T47D (cell line): ENCODE results near the gene TRAPPC6A.

ENCODE experiments used
- DNase-seq, 2 experiments: peaks; one replicate each; pipeline versions ENCODE4 v3.0.0 to v3.0.0-alpha.2; 2011 to 2012; ENCODE audit warnings: low read depth in 1 of 2, low spot score in 1 of 2
- JUND ChIP-seq: IDR thresholded peaks from 2 replicates; pipeline ENCODE4 v1.6.1; 2012; ENCODE audit warnings: low read depth
- in situ Hi-C: cut with HindIII; loops from 2 replicates; pipeline ENCODE4 v1.10.0; 2016; ENCODE audit warnings: low sequenced_read_pairs, low pct_unique_long_range_greater_than_20kb

Gene TRAPPC6A

DNA sequence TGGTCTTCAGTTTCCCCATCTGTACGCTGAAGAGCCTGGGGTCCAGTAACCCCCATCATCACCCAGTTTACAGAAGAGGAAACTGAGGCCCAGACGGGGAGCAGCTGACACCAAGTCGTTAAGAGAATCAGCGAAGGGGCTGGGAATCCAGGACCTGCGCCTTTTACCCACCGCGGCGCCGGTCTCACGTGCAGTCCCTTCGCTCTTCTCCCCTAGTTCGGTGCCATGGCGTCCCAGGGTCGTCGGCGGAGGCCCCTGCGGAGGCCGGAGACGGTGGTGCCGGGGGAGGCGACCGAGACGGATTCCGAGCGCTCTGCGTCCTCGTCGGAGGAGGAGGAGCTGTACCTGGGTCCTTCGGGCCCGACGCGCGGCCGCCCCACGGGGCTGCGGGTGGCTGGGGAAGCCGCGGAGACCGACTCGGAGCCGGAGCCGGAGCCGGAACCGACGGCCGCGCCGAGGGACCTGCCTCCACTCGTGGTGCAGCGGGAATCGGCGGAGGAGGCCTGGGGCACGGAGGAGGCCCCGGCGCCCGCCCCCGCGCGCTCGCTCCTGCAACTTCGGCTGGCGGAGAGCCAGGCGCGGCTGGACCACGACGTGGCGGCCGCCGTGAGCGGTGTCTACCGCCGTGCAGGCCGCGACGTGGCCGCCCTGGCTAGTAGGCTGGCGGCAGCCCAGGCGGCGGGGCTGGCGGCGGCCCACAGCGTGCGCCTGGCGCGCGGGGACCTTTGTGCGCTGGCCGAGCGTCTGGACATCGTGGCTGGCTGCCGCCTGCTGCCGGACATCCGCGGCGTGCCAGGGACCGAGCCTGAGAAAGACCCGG, 1.2 kb upstream of the TRAPPC6A start:
- peak in 1 of 2 experiments; percentile 37 for DNase-seq
- TF ChIP-seq JUND, result no peak
- in situ Hi-C loops, result no loop called here

DNA sequence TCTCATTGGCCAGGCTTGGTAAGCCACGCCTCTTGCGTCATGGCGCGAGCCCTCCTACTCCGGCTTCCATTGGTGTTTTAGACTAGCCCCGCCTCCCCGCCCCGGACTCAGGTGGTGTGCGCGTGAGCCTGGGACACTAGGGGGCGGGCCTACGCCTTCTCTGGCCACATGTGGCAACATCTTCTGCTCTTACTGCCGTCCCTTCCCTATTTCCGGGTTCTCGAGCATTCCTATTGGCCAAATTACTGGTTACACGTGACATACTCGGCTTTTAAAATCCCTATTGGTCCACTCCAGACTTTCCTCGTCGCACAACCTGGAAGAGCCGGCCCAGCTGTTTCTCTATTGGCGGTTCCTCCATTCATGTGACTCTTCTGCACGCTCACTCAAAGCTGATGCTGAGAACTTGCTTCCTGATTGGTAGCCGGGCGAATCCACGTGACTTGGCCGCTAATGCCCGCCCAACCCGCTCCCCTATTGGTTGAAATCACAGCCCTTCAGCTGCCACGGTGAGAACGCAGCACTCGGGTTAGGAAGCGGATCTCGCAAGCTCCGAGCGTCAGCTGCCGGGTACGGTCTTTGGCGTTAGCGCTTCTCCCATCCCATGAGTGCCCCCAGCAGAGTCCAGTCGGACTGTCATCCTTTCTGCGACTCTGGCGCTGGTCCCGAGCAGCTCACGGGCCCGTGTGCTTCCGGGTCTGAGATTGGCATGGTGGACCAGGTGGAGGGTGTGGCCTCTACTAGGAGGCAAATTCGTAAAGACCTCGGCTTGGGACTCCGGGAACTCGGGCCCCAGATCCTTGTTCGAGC, 430 bp upstream of the TRAPPC6A start, which contains the start of gene BLOC1S3:
TSS of gene BLOC1S3 (plus strand) at position 523 of the 810 bp plus-strand sequence. CDS start 513 bp downstream, outside the sequence.
- in situ Hi-C loops, result no loop called here
- peak; percentile 94 to 99 for DNase-seq
- TF ChIP-seq JUND, result no peak

DNA sequence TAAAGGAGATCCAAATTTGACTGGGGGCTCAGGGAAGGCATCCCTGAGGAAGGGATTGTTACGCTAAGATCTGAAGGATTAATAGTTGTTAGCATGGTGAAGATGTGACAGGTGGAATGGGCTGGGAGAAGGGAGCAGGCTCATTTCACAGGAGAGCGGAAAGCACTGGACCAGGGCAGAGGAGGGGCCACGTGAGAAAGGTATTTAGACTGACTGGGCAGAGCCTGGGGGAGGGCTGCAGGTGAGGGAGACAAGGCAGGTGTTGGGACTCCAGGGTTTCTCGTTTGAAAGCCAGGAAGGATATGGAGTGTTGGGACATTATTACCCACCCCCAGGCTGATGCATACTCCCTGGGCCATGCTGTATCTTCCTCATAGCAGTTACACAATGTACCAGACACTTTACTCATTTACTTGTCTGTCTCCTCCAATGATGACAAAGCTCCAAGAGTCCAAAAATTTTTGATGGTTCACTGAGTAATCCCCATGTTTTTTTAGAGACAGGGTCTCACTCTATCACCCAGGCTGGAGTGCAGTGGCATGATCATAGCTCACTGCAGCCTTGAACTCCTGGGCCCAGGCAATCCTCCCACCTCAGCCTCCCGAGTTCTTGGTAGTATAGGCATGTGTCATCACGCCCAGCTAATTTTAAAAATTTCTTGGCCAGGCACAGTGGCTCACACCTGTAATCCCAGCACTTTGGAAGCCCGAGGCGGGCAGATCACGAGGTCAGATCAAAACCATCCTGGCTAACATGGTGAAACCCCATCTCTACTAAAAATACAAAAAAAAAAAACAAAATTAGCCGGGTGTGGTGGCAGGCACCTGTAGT, 2.3 kb downstream of the TRAPPC6A start:
- no peak for TF ChIP-seq JUND
- DNase-seq, result no peak
- in situ Hi-C loops, result no loop called here

DNA sequence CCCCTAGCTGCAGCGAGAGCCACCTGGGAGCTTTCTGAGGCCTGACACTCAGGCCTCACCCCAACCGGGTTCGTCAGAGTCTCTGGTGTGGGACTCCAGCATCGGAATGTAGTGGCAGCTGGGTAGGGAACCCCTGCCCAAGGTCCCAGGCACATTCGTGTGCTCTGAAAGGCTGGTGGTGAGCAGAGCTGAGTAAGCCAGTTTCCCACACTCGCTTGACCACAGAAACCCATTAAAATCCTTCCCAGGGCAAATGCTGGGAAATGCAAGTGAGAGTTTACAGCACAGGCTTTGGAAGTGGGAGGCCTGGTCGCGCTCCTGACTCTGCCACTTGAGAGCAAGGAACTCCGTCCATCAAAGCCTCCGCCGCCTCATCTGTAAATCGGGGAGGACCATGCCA, 4.2 kb downstream of the TRAPPC6A start:
- no peak for TF ChIP-seq JUND
- in situ Hi-C loops, result no loop called here
- DNase-seq, result no peak

DNA sequence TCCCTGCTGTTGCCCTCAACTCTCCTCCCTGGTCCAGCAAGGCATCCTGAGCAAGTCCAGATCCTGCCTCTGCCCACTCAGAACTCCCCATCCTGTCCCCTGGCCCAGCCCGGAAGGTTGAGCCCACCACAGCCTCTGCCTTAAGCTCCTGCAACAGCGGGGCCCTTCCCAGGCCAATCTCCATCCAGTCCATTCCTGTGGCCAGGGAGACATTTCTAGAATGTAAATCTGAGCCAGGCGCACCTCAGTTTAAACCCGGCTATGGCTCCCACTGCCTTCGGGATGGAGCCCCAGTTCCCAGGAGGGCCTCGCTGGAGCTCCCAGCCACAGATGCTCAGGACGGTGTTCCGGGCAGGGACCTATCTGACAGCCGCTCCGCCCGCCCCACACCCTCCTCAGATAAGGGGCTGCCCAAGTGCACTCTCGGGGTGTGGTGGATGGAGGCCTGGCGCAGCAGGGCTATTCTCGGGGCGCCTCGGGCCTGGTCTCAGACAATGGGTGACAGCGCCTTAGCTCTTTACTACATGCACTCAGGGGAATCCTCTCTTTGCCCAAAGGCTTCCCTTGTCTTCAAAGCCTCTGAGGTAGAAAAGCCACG, 5.3 kb downstream of the TRAPPC6A start:
- TF ChIP-seq JUND, result no peak
- DNase-seq, result no peak
- in situ Hi-C loops, result no loop called here

DNA sequence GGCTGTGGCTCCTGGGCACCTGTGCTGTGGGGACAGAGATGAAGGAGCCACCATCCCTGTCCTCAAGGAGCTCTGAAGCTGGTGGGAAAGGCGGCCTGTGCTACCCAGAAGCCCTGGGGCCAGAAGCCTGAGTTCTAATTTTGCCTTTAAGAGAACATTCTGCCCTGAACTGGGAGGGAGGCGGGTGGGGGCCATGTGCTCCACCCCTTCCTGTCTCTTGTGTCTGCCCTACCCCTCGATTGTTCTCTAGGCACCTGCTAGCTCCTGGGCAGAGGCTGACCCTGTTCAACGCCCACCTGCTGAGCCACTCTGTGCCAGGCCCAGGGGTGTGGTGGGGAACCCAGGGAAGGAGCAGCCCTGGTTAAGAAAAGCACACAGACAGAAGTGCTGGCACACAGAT, 5.9 kb downstream of the TRAPPC6A start:
- no peak for TF ChIP-seq JUND
- DNase-seq, result no peak
- in situ Hi-C loops, result no loop called here

DNA sequence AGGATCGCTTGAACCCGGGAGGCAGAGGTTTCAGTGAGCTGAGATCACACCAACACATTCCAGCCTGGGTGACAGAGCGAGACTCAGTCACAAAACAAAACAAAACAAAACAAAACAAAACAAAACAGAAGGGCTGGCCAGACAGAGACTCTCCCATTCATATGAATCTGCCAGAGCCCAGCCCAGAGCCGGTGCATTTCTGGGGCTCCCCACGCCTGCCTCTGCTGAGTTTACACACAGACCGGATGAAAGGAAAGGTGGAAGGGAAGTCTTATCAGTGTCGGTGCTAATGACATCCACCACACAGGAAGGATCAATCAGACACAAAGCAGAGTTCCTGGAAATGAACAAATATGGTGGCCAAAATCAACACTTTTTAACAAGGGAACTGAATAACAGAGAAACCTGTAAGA, 6.8 kb downstream of the TRAPPC6A start:
- TF ChIP-seq JUND, result no peak
- DNase-seq, result no peak
- in situ Hi-C loops, result no loop called here

DNA sequence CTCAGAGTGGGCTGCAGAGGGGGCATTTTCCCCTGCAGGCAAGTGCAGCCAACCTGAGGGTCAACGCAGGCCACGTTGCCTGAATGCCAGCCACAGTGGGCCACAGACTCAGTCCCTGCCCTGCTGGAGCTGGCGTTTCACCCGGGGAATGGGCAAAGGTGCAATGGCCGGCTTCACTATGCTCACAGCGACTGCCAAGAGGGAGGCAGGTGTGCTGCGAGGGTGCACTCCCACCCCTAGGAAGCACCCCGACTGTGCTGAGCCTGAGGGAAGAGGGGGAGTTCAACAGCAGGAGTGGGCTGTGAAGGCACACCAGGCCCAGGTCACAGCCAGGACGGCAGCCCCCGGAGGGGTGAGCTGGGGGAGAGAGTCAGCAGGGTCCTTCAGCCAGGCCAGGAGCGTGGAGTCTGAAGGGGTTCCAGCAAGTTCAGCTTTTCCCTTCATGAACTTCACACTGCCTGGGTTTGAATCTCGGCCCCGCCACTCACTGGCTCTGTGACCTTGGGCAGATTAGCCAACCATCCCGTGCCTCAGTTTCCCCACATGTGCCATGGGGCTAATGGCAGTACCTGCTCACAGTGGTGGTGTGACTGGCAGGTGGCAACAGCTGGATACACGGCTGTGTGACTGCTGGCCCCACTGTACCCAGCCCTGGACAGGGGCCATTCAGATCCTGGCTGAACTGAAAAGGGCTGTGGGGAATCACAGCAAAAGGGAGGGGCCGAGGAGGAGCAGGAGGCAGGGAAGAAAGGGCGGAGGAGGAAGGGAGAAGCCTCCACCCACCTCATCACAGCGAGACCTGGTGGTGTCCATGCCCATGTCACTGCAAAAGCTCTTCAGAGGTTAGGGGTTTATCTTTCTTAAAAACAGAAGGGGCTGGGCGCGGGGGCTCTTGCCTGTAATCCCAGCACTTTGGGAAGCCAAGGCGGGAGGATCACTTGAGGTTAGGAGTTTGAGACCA, 7.6 kb downstream of the TRAPPC6A start:
- in situ Hi-C loops, result no loop called here
- no peak for DNase-seq
- TF ChIP-seq JUND, result no peak

DNA sequence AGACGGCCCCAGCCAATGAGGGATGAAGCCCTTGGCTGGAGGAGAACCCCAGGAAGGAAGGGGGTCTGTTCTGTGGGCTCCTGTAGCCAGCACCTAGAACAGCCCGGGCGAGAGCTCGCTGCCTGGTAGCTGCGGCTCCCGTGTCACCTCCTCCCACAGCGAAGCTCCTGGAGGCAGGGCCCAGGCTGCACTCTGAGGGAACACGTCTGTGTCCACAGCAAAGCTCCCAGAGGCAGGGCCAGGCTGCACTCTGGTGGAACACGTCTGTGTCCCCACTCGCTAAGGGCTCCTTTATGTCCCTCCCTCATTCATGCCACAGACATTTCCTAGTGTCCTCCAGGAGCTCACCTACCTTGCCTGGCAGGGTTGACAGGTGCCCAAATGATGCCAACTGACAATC, 8.4 kb downstream of the TRAPPC6A start:
- in situ Hi-C loops, result no loop called here
- no peak for TF ChIP-seq JUND

DNA sequence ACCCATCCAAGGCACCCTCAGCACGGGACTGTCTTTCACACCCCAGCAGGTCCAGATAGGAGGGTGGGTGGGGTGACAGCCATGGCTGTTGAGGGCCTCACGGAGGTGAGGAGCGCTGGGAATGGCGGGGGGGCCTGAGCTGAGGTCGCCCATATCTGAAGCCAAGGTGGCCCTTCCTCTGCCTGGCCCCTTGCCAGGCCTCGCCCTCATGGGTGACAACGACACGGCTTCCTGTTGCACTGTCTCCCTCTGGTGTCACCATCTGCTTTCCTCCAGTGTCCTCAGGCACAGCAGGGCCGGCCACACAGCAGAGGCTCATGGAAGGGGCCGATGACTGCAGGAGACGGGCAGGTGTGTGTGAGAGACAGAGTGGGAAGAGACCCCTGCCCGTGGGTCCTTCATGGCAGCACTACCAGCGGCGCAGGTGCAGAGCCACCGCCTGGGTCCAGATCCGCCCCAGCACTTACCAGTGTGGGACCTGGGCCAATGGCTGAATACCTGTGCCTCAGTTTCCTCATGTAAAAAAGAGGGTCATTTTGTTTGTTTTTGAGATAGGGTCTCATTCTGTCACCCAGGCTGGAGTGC, 9.2 kb downstream of the TRAPPC6A start:
- DNase-seq, result no peak
- in situ Hi-C loops, result no loop called here
- no peak for TF ChIP-seq JUND

More for the DNA sequence above, 8.4 kb downstream of the TRAPPC6A start:
- no peak for DNase-seq
